NOMO-1 (cell line): ENCODE measurements around the gene PRSS22.
A peak's percentile ranks its signal among the peaks of the same experiment; 100 is the strongest.

Experiments
- DNase-seq, 2 experiments: peaks; one replicate each; lab custom pipeline; 2025; ENCODE audit not compliant: unreplicated experiment in 2 of 2; lab: John Stamatoyannopoulos, UW

Gene PRSS22, protein sequence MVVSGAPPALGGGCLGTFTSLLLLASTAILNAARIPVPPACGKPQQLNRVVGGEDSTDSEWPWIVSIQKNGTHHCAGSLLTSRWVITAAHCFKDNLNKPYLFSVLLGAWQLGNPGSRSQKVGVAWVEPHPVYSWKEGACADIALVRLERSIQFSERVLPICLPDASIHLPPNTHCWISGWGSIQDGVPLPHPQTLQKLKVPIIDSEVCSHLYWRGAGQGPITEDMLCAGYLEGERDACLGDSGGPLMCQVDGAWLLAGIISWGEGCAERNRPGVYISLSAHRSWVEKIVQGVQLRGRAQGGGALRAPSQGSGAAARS

DNA sequence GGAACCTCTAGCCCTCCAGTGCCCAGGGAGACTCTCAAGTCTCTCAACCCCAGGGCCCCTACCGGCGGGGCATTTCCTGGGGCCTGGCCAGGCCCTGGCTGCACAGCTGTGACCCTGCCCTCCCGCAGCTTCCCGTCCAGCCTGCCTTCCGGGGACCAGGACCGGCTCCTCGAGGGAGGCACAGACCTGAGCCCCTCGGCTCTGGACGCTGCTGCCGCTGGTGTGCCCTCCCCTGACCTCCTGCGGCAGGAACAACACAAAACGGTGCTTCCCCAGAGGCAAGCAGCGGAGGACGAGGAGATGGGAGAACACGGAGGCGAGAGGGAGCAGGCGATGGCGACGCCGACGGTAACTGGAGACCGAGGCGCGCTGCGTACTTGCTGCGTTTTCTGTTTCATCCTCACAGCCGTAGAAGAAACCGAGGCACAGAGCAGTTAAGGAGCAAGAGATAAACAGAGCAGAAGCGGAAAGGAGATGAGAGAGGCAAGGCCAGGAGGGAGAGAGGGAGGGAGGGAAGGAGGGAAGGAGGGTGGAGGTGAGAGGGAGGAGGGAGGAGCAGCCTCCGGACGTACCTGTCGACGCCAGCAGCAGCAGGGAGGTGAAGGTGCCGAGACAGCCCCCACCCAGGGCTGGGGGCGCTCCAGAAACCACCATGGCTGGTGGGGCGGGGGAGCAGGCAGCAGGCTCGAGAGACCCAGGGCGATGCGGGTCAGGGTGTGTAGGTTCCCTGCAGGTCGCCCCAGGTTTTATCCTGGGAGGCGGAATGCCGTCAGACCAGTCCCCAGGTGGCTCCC lies at the start of gene PRSS22:
PRSS22 (minus strand) TSS at position 720 of the 794 bp plus-strand sequence; CDS start at position 654, 66 bp downstream.
- no peak for DNase-seq

DNA sequence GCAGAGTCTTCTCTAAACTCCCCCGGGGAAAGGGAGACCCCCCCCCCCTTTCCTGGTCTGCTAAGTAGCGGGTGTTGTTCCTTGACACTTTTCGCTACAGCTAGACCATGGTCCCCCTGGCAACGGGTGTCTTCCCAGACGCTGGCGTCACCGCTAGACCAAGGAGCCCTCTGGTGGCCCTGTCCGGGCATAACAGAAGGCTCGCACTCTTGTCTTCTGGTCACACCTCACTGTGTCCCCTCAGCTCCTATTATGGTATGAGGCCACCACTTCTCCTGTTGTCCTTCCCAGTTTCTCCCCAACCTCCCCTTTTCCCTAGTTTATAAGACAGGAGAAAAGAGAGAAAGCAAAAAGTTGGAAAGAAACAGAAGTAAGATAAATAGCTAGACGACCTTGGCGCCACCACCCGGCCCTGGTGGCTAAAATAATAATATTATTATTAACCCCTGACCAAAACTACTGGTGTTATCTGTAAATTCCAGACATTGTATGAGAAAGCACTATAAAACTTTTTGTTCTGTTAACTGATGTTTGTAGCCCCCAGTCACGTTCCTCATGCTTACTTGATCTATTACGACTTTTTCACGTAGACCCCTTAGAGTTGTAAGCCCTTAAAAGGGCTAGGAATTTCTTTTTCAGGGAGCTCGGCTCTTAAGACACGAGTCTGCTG lies 49.2 kb upstream of the PRSS22 start:
- peak in 1 of 2 experiments; percentile 48 for DNase-seq

DNA sequence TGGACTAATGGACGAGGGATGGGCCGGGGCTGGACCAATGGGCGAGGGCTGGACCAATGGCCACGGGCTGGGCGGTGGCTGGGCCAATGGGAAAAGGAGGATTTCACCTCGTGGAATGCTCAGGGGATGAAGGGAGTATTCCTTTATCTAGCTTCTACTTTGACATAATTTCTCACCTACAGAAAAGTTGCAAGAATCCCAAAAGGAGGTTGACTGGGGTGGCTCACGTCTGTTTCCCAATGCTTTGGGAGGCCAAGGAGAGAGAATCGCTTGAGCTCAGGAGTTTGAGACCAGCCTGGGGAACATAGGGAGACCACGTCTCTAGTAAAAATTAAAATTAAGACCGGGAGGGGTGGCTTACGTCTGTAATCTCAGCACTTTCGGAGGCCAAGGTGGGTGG lies 48.0 kb upstream of the PRSS22 start:
- DNase-seq, result no peak

DNA sequence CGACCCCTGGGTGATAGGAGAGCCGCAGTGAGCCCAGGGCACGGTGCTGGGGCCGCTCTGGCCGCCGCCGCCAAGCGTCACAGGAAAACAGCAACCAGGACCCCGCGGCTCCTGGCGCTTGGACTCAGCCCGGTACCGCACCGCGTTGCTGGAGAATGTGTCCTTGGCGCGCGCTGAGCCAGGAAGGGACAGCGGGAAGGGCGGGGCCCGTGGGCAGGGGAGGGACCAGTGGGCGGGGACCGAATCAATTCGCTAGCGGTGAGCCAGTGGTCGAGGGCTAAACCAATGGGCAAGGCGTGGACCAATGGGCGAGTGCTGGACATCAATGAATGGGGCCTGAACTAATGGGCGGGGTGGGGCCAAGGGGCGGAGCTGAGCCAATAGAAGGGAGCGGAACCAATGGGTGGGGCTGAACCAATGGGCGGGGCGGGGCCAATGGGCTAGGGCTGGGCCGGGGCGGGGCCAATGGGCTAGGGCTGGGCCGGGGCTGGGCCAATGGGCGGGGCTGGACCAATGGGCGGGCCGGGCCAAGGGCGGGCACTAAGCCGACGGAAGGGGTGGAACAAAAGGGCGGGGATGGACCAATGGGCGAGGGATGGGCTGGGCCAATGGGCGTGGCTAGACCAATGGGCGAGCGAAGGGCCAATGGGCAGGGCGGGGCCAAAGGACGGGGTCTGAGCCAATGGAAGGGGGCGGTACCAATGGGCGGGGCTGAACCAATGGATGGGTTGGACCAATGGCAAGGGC lies 47.4 kb upstream of the PRSS22 start:
- peak; percentile 96 for DNase-seq

DNA sequence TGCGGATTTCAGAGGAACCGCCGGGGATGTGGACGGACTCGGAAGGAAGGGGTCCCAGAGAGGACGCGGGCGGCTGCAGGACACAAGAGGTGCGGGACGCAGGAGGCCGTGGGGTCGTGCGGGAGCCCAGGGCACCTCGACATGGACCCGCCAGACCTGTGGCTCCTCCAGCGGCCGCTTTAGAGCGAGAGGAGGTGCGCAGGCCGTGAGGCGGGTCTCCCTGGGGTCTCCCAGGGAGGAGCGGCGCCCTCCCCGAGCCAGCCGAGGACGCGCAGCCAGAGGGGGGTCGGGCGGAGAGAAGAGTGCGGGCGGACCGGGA lies 46.9 kb upstream of the PRSS22 start:
- DNase-seq, result no peak

DNA sequence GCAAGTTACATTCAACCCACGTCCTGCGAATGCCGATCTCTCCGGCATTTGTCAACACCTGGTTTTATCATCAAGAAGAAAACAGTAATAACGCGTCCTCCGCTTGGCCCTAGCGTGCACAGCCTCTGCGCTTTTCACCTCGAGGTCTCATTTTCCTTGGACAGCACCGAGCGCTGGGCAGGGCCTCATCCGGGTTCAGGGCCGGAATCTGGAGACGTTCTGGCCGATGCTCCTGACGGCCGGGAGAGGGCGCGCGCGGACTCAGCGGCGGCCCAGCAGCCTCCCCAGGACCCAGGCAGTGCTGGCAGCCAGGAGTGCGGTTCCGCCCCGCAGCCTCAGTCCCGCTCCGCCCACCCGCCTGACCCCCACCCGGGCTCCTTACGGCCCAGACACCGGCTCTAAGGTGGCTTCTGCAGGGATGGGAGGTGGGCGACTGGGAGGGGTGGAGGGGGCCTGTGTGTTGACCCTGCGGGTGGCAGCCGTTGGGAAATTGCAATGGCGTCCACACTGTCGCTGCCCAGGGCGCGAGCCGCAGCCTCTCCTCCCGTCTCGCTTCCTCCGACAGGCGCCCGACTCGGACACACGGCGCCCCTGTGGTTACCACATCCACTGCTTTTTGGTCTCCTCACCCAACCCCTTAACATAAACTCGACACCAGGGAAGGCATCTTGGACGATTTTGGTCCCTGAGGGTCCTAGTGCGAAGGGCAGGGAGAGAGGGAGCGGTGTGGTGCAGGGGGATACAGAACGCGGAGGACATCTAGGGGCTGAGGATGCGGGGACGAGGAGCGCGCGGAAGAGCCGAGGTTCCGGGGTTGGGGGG lies 46.3 kb upstream of the PRSS22 start:
- peak; percentile 86 to 95 for DNase-seq

DNA sequence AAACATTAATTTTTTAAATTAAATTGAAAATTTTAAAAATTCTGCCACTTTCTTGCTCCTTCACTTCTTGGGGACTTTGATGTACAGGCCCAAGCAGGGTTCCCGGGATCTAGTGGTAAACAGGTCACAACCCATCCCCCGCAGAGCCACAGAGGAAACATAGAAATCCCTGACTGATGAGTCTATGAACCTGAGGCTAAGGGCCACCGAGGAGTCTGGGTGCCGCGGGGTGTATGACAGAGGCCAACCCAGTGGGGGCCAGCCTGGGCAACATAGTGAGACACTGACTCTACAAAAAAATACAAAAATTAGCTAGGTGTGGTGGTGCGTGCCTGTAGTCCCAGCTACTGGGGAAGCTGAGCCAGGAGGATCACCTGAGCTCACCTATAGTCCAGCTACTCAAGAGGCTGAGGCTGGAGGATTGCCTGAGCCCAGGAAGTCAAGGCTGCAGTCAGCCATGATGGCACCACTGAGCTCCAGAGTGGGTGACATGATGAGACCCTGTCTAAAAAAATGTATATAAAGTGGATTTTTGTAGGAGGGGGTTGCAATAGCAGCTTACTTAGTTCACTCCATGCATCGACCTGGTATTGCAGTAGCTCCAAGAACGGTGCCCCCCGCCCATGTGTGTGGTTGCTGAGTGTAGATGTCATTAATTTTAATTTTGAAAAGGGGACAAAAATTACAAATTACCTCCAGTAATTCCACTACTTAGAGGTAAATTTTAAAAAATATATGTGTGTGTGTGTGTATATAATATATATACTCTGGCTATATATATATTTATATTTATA lies 44.6 kb upstream of the PRSS22 start:
- DNase-seq, result no peak

DNA sequence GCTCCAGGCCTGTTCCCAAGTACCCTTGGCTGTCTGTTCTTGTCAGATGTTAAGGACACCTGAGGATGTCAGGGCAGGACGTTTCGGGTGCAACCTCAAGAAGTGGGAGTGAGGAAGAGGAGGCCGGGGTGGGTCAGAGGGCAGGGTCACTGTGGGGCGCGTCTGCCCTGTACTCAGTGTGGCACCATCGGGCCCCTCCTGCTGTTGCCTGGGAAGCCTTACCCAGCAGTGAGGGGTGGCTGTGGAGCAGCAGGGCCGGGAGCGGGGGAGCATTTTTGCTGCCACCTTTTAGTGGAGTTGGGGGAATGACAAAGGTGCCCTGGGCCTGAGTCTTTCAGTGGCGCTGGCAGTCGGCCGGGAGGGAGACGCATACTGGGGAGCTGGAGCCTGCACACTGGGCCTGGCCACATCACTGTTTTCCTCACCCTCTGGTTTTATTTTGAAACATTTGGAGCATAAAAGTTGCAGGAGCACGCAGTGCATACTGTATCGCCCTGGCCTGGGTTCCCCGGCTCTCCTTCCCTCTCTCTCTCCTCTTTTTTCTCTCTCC lies 42.6 kb upstream of the PRSS22 start:
- DNase-seq, result no peak

DNA sequence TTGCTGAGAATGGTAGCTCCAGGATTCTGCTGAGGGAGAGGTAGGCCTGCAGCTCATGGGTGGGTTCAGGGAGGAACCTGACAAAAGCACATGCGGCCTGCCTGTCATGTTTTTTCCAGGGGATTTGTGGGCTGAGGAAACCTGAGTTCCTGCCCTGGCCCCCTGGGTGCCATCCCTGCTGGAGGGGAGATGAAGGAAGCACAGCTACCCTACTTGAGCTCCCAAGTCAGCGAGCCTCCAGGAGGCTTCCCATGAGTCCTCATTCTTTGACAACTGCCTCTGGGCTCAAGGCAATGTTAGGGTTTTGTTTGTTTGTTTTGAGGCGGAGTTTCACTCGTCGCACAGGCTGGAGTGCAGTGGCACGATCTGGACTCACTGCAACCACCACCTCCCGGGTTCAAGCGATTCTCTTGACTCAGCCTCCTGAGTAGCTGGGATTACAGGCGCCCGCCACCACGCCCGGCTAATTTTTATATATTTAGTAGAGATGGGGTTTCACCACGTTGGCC lies 41.6 kb upstream of the PRSS22 start:
- no peak for DNase-seq

DNA sequence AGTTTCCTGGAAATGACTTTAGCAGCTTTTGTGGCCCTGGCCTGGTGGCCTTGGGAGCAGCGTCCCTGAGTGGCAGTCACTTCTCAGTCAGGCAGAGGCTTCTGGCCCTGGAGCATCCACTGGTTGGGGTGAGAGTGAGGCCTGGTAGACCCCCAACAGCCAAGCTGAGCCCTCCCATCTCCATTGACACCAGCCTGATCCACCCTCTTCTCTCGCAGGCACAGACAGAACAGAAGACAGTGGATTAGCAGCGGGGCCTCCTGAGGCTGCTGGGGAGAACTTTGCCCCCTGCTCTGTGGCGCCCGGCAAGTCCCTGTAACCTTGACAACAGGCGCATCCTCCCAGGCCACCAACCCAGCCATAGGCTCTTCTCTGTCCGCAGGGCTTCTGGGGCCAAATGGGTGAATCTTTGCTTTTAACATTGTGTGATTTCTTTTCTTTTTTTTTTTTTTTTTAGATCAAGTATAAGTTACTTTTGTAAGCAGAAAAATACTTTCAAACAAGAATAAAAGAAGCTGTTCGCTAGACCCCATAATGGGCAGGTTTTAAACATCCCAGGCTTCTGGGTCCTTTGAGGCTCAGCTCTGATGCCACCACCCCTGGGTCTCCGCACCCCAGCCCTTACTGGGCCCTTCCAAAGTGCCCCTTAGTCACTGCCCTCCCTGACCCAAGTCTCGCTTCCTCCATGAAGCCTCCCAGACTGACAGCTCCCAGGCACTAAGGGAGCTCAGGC lies 41.0 kb upstream of the PRSS22 start:
- DNase-seq, result no peak

DNA sequence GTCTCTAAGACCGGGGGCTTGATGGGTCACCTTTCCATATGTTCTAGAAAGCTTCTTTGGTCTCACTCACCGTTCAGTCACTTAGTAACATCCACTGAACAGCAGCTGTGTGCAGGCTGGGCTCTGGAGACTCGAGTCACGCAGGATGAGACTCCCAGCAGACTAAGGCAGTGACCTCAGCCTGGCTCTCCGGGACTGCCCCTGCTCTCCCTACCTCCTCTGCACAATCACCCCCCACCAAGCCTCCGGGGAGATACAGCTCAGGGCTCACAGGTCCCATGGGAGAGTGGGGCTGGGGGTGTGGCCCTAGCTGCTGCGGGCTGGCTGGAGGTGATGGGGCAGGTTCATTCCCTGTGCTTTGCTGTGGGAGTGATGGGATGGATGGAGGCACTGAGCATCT lies 39.1 kb upstream of the PRSS22 start:
- no peak for DNase-seq

DNA sequence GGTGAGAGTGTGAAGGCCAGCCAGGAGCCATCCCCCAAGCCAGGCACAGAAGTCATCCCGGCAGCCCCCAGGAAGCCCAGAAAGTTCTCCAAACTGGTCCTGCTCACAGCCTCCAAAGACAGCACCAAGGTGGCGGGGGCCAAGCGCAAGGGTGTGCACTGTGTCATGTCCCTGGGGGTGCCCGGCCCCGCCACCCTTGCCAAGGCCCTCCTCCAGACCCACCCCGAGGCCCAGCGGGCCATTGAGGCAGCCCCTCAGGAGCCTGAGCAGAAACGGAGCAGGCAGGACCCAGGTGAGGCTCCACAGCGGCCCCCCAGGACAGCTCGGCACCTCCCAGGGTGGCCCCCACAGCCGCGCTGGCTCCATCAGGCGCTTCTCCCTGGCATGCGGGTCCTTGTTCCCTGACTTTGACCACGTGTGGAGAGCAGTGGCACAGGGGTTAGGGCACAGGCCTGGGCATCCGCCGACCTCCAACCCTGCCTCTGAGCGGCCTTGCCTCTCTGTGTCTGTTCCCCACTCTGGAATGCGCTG lies 38.6 kb upstream of the PRSS22 start:
- no peak for DNase-seq

DNA sequence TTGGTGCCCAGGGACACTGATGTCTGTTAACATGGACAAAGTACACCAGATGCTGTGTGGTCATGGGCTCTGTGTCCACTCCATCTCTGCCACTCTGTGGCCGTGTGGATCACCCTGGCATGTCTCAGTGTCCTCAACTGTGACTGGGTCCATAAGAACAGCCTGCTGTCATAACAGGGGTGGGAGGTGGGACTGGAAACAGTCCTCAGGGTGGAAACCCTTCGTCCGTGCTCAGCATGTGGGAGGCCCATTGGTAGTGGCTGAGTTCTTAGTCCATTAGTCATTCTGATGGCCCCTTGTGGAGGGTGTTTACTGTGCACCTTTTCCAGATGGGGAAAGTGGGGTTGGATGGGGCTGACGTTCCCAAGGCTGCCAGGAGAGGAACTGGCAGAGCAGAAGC lies 37.8 kb upstream of the PRSS22 start:
- no peak for DNase-seq

DNA sequence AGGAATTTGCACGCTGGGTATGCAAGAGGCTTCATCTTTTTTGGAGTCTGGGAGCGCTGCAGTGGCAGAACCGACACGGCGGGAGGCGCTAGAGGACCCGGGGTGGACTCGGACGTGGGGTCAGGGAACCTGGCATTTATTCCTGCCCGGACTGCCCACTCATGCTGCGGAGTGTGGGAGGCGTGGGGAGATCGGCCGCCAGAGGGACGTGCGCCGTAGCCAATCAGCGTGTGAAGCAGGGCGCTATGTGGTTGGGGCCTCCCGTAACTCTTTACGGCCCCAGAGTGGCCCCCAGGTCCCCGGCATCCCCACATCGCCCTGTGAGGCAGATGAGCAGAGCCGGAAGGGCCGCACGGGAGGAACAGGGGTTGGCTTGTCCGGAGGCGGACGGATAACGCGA lies 36.3 kb upstream of the PRSS22 start:
- DNase-seq, result no peak

DNA sequence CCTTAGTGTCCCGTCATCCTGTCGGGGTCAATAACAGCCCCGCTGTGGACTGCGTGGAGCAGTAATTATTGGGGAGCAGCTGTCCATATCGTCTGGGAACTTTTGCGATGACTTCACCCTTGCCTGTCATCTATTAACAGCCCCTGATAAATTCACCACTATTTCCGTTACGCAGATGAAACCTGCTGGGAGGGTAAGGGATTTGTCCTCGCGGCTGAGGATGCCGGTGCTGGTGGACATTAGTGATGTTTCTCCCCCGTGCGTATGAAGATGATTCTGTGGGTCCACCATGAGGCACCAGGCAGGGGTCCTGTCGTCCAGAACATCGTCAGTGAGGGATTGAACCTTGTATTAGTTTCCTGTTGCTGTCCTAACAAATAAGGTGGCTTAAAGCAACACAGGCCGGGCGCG lies 26.1 kb upstream of the PRSS22 start:
- no peak for DNase-seq

DNA sequence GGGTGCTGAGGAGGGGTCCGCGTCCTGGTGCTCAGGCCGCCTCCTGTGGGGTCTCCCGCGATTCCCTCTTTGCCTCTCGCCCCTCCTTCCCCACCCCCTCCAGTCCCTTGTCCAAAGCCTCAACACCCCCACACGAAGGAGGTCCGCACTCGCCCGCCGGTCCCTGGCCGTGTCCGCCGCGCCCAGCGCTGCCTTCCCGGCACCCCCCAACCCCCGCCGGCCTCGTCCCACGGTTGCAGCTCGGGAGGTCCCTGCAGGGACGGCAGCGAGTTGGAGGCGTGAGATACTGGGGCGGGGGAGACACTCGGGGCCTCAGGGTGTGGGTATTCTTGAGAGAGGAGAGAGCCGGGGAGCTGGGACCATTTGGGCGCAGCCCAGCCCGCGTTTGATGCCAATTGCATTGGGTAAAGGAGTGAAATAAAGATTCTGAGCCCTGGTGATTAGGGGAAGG lies 25.5 kb upstream of the PRSS22 start:
- DNase-seq, result no peak

DNA sequence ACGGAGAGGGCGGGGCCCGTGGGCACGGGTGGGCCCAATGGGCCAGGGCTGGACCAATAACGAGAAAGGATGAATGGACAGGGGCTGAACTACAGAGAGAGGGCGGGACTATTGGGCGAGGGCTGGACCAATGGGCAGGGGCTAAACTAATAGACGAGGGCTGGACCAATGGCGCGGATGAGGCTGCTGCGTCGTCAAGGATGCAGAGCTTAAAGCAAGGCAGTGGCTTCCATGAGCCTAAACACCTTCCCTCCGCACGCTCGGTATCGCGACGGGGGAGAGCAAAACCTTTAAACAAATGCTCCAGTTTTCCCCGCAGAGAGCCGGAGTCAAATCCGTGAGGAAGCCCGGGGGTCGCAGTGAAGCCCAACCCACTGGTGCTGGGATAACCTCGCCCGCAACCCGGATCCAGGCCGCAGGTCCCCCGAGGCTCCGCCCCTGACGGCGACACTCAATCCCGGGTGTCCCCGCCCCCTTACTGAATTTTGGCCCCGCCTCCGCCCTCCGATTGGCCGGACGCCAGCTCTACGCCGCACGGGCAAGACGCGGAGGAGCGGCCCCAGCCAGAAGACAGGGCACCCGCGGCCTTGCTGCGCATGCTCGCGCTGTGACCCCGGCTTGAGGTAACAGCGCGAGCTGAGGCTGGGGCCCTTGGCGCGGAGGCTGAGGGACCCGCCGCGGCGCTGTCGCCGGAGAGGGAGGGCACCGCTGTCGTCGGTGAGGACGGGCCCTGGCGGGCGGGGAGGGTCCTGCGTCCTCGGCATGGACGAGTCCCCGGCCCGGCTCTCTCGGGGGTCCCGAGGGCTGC lies 24.9 kb upstream of the PRSS22 start, which contains the start of gene FLYWCH2:
FLYWCH2 (plus strand) TSS at position 566 of the 808 bp plus-strand sequence. CDS start 13,235 bp downstream, outside the sequence.
- peak; percentile 97 to 99 for DNase-seq
